ENCODE results near the gene PCED1A. TPM values are rescaled to one million over a fixed set of nuclear protein-coding genes. Genes with fewer than 3 reads are reported as not detected.

PCED1A gene
- total RNA-seq, 2 experiments from 2014 or later: 39.9 to 43.3 TPM

- peaks cover 10% of the 10 kb centered on the region for H3K36me3 Mint-ChIP-seq
- POLR2A ChIA-PET: interaction anchor here (1.3 kb wide), 1 partner anchor 186 kb away, joined by 3 read pairs; no protein-coding TSS in a partner anchor
- H3K4me1 Mint-ChIP-seq: peaks cover 6% of the 10 kb centered on the region
- no peaks in the 10 kb centered on the region for H3K27me3 Mint-ChIP-seq
- no peak for ATAC-seq (ENCODE audit: low read depth)
- H3K27ac Mint-ChIP-seq: no peak overlapping the region
- H3K9me3 Mint-ChIP-seq: no peaks in the 10 kb centered on the region
- H3K4me3 Mint-ChIP-seq: no peak overlapping the region
- no peak for DNase-seq
Measured at GRCh38 chr20:2858591-2858990, 18.1 kb upstream of the PCED1A start.

- peaks cover 22% of the 10 kb centered on the region for H3K4me1 Mint-ChIP-seq
- peak overlapping the region; percentile 25 for H3K27ac Mint-ChIP-seq
- H3K9me3 Mint-ChIP-seq: no peaks in the 10 kb centered on the region
- no peak for ATAC-seq (ENCODE audit: low read depth)
- peaks cover 10% of the 10 kb centered on the region for H3K36me3 Mint-ChIP-seq
- no peaks in the 10 kb centered on the region for H3K27me3 Mint-ChIP-seq
- no peak for DNase-seq
- no peak overlapping the region for H3K4me3 Mint-ChIP-seq
- POLR2A ChIA-PET: interaction anchor here (2.3 kb wide), 1 partner anchor 11 kb away, joined by 14 read pairs; the partner anchor contains the start of genes PCED1A and VPS16
Measured at GRCh38 chr20:2851086-2851485, 10.6 kb upstream of the PCED1A start.

- H3K27ac Mint-ChIP-seq: no peak overlapping the region
- no peaks in the 10 kb centered on the region for H3K27me3 Mint-ChIP-seq
- no peak overlapping the region for H3K4me3 Mint-ChIP-seq
- ATAC-seq (ENCODE audit: low read depth) (no peak), DNase-seq (no peak)
- POLR2A ChIA-PET: interaction anchor here (1.1 to 1.3 kb wide), 2 partner anchors 9 to 24 kb away, joined by 3 to 6 read pairs; partner anchors contain the start of genes PCED1A, PTPRA and VPS16
- H3K9me3 Mint-ChIP-seq: no peaks in the 10 kb centered on the region
- peaks cover 32% of the 10 kb centered on the region for H3K4me1 Mint-ChIP-seq
- peaks cover 16% of the 10 kb centered on the region for H3K36me3 Mint-ChIP-seq
Measured at GRCh38 chr20:2849529-2849928, 9.1 kb upstream of the PCED1A start.

GRCh38 chr20:2847802-2848201 is 7.3 kb upstream of the PCED1A start:
- no peaks in the 10 kb centered on the region for H3K9me3 Mint-ChIP-seq

GRCh38 chr20:2846698-2847097 is 6.2 kb upstream of the PCED1A start:
- H3K36me3 Mint-ChIP-seq: peaks cover 18% of the 10 kb centered on the region
- POLR2A ChIA-PET: interaction anchor here (1.1 kb wide), 1 partner anchor 26 kb away, joined by 3 read pairs; the partner anchor contains the start of gene PTPRA
- DNase-seq: no peak

More at GRCh38 chr20:2847802-2848201, 7.3 kb upstream of the PCED1A start:
- peaks cover 33% of the 10 kb centered on the region for H3K4me1 Mint-ChIP-seq
- no peak for ATAC-seq (ENCODE audit: low read depth)
- no peak overlapping the region for H3K4me3 Mint-ChIP-seq
- no peak overlapping the region for H3K27ac Mint-ChIP-seq
- DNase-seq: no peak
- peaks cover 18% of the 10 kb centered on the region for H3K36me3 Mint-ChIP-seq
- H3K27me3 Mint-ChIP-seq: no peaks in the 10 kb centered on the region
- POLR2A ChIA-PET: no interaction called here

GRCh38 chr20:2845607-2846006 is 5.2 kb upstream of the PCED1A start:
- POLR2A ChIA-PET: no interaction called here
- DNase-seq (no peak), ATAC-seq (ENCODE audit: low read depth) (no peak)
- peaks cover 18% of the 10 kb centered on the region for H3K36me3 Mint-ChIP-seq
- no peaks in the 10 kb centered on the region for H3K9me3 Mint-ChIP-seq
- no peak overlapping the region for H3K4me3 Mint-ChIP-seq
- H3K27ac Mint-ChIP-seq: no peak overlapping the region
- no peaks in the 10 kb centered on the region for H3K27me3 Mint-ChIP-seq
- H3K4me1 Mint-ChIP-seq: peaks cover 23% of the 10 kb centered on the region

More at GRCh38 chr20:2846698-2847097, 6.2 kb upstream of the PCED1A start:
- H3K4me3 Mint-ChIP-seq: no peak overlapping the region
- H3K4me1 Mint-ChIP-seq: peaks cover 23% of the 10 kb centered on the region
- no peaks in the 10 kb centered on the region for H3K9me3 Mint-ChIP-seq
- H3K27ac Mint-ChIP-seq: no peak overlapping the region
- no peaks in the 10 kb centered on the region for H3K27me3 Mint-ChIP-seq
- ATAC-seq (ENCODE audit: low read depth): no peak

GRCh38 chr20:2840967-2841531 is 594 bp upstream of the PCED1A start:
- H3K4me1 Mint-ChIP-seq: peaks cover 23% of the 10 kb centered on the region
- ATAC-seq (ENCODE audit: low read depth) (peak; percentile 37), DNase-seq (no peak)
- H3K9me3 Mint-ChIP-seq: no peaks in the 10 kb centered on the region
- H3K27ac Mint-ChIP-seq: peak overlapping the region; percentile 82
- no peaks in the 10 kb centered on the region for H3K27me3 Mint-ChIP-seq
- POLR2A ChIA-PET: interaction anchor here (1.1 to 2.4 kb wide), 8 partner anchors 8 to 189 kb away, joined by 3 to 15 read pairs (median 6); partner anchors contain the start of genes NOP56 and PTPRA
- H3K4me3 Mint-ChIP-seq: peak overlapping the region; percentile 83
- peaks cover 17% of the 10 kb centered on the region for H3K36me3 Mint-ChIP-seq

GRCh38 chr20:2839732-2840137 is 720 bp downstream of the PCED1A start:
- Mint-ChIP-seq H3K9me3 (no peaks in the 10 kb centered on the region), H3K27ac (peak overlapping the region; percentile 83), H3K4me3 (peak overlapping the region; percentile 46), H3K4me1 (peaks cover 16% of the 10 kb centered on the region), H3K36me3 (peaks cover 15% of the 10 kb centered on the region), H3K27me3 (no peaks in the 10 kb centered on the region)
- DNase-seq (no peak), ATAC-seq (ENCODE audit: low read depth) (no peak)
- POLR2A ChIA-PET: interaction anchor here (0.6 to 2.4 kb wide), 7 partner anchors 10 to 187 kb away, joined by 3 to 15 read pairs (median 7); partner anchors contain the start of genes NOP56 and PTPRA

GRCh38 chr20:2838847-2839671 is 1.4 kb downstream of the PCED1A start:
- no peaks in the 10 kb centered on the region for H3K9me3 Mint-ChIP-seq
- DNase-seq: no peak
- H3K36me3 Mint-ChIP-seq: peaks cover 14% of the 10 kb centered on the region
- H3K27me3 Mint-ChIP-seq: no peaks in the 10 kb centered on the region
- peak overlapping the region; percentile 46 for H3K4me3 Mint-ChIP-seq
- POLR2A ChIA-PET: interaction anchor here (2.3 to 2.4 kb wide), 2 partner anchors 34 to 187 kb away, joined by 10 to 15 read pairs; partner anchors contain the start of genes NOP56 and PTPRA
- no peak for ATAC-seq (ENCODE audit: low read depth)
- H3K4me1 Mint-ChIP-seq: peaks cover 12% of the 10 kb centered on the region
- H3K27ac Mint-ChIP-seq: peak overlapping the region; percentile 83

GRCh38 chr20:2838170-2838797 is 2.2 kb downstream of the PCED1A start:
- peaks cover 14% of the 10 kb centered on the region for H3K36me3 Mint-ChIP-seq
- peaks cover under 1% of the 10 kb centered on the region for H3K27me3 Mint-ChIP-seq
- peaks cover 8% of the 10 kb centered on the region for H3K4me1 Mint-ChIP-seq
- H3K4me3 Mint-ChIP-seq: no peak overlapping the region
- no peak overlapping the region for H3K27ac Mint-ChIP-seq
- H3K9me3 Mint-ChIP-seq: no peaks in the 10 kb centered on the region
- POLR2A ChIA-PET: no interaction called here
- DNase-seq (no peak), ATAC-seq (ENCODE audit: low read depth) (no peak)

- H3K9me3 Mint-ChIP-seq: no peaks in the 10 kb centered on the region
- H3K27me3 Mint-ChIP-seq: peaks cover 3% of the 10 kb centered on the region
- H3K27ac Mint-ChIP-seq: no peak overlapping the region
- no peak for DNase-seq
- no peak overlapping the region for H3K4me3 Mint-ChIP-seq
- ATAC-seq (ENCODE audit: low read depth): no peak
- POLR2A ChIA-PET: no interaction called here
- peaks cover 14% of the 10 kb centered on the region for H3K36me3 Mint-ChIP-seq
- H3K4me1 Mint-ChIP-seq: peaks cover 7% of the 10 kb centered on the region
Measured at GRCh38 chr20:2837221-2837960, 3.1 kb downstream of the PCED1A start.

- H3K27ac Mint-ChIP-seq: no peak overlapping the region
- H3K4me1 Mint-ChIP-seq: peaks cover 5% of the 10 kb centered on the region
- ATAC-seq (ENCODE audit: low read depth): no peak
- no peaks in the 10 kb centered on the region for H3K9me3 Mint-ChIP-seq
- H3K27me3 Mint-ChIP-seq: peaks cover 3% of the 10 kb centered on the region
- POLR2A ChIA-PET: no interaction called here
- DNase-seq: no peak
- no peak overlapping the region for H3K4me3 Mint-ChIP-seq
- peaks cover 14% of the 10 kb centered on the region for H3K36me3 Mint-ChIP-seq
Measured at GRCh38 chr20:2836035-2836434, 4.4 kb downstream of the PCED1A start.
